SIG-M5 (cell line): Measurements from ENCODE around the gene PAQR4.
A peak's percentile ranks its signal among the peaks of the same experiment; 100 is the strongest.

Experiments
- DNase-seq: peaks from one replicate; lab custom pipeline; 2025; lab: John Stamatoyannopoulos, UW

PAQR4 gene

GRCh38 chr16:2980227-2981176 is 11.4 kb downstream of the PAQR4 start, which contains the start of gene PKMYT1:
Gene PKMYT1, minus strand, starts transcription at chr16:2980446. Its CDS starts 789 bp downstream, at chr16:2979657.
- DNase-seq = no peak

DNA sequence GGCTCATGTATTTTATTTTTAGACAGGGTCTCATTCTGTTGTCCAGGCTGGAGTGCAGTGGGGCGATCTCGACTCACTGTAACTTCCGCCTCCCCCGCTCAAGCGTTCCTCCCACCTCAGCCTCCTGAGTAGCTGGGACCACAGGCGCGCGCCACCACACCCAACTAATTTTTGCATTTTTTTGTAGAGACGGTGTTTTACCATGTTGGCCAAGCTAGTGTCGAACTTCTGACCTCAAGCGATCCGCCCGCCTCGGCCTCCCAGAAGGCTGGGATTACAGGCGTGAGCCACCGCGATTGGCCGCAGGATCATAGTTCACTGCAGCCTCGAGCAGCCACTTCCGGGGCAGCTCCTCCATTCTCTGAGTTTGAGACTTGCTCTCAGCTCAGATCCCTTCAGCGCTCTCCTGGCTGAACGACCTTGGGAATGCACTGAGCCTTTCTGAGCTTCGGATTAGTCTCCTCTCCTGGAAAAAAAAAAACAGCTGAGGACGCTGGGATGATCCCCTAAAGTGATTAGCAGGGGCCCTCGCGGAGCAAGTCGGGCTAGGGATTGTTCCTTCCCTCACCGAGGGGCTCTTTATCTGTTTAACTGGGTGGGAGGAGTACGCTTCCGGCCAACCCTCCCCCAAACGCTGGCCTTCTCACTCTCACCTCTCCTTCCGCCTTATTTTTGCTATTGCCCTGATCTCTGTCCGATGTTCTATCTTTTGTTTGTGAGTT is 12.2 kb downstream of the PAQR4 start:
- DNase-seq = no peak

DNA sequence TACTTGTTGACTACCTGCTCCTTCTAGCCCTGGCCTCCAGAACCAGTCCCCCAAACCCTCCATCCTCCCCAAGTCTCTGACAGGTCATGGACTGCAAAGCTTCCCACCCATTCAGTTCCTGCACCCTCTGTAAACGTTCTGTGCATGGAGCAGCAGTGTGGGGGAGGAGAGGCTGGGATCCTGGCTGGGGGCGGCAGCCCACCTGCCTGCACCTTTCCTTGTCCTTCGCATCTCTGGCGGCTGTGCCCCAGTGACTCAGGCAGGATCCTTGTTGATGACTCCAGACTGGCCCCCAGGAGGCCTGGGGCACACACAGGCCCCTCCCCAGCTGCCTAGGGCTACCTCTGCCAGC is 12.7 kb downstream of the PAQR4 start:
- DNase-seq = no peak

DNA sequence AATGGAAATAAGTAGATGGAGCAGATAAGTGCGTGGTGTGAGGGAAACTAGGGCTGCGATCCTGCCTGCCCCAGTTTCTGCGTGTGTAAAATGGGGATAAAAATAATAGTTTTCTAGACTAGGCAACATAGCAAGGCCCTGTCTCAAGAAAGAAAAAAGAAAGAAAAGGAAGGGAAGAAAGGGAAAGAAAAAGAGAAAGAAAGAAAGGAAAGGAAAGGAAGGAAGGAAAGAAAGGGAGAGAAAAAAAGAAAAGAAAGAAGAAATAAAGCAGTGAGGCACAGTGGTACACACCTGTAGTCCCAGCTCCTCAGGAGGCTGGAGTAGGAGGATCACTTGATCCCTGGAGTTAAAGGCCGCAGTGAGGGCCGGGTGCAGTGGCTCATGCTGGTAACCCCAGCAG is 13.3 kb downstream of the PAQR4 start:
- DNase-seq = no peak

DNA sequence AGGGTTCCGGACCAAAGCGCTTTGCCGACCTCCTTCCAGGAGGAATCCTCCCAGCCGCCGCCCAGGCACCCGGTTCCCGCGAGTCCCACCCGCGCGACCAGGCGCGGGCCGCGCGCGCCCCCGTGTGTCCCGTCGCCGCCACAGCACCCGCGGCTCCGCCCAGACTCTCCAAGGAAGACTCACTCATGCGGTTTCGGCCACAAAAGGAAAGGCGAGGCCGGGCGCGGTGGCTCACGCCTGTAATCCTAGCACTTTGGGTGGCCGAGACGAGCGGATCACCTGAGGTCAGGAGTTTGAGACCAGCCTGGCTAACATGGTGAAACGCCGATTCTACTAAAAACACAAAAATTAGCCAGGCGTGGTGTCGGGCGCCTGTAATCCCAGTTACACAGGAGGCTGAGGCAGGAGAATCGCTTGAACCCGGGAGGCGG is 14.6 kb downstream of the PAQR4 start:
- DNase-seq = no peak

DNA sequence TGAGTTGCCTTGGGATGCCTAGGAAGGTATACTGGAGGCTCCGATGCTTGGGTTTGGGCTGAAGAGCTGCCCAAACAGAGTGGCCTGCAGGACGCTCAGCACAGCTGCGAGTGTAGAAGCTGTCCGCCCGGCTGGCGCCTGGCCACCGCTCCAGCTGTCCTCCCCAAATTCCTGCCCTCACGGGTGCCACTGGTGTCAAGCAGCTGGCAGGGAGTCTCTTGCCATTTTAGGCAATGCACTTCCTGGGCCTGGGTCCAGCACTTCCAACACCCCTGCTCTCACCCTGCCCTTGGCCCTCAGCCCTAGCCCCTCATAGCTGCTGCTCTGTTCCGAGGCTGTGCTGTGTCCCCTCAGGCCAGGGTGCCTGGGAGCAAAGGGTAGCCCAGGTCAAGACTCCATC is 16.3 kb downstream of the PAQR4 start:
- DNase-seq = no peak

GRCh38 chr16:2985893-2986355 is 16.8 kb downstream of the PAQR4 start:
- DNase-seq = no peak

DNA sequence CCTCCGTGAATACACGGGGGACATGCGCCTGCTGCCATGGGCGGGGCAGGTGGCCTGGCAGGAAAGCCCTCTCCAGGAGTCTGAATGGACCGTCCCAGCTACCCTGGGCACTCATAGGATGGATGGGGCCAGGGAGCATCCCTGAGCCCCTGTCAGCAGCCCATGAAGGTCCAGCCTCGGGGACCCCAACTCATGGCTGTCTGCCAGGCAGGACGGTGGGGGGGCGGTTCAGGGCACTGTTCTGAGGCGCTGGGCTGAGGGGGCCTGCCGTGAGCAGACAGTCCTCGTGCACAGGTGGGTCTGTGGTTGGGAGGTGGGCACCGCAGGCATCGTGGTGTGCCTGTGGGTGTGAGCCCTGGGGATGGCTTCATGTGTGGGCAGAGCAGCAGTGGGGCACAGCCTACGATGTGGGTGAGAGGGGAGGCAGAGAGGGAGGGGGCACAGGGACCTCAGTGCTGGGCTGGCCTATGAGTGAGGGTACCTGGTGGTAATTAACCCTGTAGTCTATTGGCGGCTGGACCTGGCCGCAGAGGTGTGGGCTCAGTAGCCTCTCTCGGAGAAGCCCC is 17.6 kb downstream of the PAQR4 start:
- DNase-seq = no peak

DNA sequence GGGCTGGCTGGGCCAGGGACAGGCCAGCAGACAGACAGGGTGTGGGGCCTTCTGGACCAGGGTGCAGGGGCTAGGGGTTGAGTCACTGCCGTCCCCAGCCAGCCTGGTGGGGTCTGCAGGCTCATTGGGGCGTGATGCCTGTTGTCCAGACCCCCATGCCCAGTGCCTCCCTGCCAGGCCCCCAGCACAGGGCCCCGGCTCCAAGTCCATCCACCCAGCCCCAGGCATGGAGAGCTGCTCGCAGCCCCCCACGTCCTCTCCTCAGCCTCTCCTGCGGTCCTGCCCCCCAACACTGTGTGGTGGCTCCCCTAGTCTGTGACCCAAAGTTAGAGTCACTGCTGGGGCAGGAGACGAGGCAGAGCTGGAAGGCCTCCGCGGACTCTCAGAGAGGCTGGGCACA is 18.1 kb downstream of the PAQR4 start:
- DNase-seq = no peak

GRCh38 chr16:2987833-2988232 is 18.7 kb downstream of the PAQR4 start:
- DNase-seq = no peak

DNA sequence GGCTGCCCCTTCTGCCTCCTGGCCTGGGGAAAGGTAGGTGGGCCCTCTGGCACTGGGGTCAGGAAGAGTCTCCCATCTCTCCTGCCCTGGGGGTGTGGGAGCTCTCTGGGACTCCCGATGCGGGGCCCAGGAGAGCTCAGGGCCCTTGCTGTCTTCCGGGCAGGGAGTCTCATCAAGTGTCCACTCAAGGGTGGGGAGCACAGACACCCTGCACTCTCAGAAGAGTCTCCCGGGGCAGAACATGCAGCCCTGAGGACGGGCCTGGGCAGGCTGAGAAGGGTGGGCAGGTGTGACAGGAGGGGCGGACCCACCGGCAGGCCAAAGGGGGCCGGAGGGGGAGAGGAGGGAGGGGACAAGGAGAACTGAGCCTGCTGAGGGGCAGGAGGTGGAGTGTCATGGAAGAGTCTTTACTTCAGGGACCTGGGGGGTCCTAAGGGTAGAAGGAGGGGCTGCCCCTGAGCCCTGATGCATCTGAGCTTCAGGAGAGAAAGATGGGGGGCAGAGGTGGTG is 19.5 kb downstream of the PAQR4 start:
- no peak for DNase-seq

DNA sequence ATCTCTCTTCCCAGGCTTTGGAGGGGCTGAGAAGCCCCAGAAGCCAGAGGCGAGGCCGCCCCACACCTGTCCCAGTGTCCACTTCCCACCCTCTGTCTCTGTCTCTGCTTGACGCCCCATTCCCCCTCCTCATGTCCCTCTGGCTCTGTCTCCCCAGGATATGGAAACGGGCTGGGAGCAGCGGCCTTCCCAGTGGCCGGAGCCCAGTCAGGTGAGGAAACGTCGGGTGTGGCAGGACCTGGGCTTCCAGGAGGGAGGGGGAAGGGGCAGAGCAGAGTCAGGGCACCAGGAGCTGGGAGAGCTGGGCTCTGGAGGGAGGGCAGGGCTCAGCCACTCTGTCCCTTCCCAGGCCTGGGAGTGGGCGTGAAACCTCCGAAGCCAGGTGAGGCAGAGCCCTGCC is 21.7 kb downstream of the PAQR4 start:
- no peak for DNase-seq

DNA sequence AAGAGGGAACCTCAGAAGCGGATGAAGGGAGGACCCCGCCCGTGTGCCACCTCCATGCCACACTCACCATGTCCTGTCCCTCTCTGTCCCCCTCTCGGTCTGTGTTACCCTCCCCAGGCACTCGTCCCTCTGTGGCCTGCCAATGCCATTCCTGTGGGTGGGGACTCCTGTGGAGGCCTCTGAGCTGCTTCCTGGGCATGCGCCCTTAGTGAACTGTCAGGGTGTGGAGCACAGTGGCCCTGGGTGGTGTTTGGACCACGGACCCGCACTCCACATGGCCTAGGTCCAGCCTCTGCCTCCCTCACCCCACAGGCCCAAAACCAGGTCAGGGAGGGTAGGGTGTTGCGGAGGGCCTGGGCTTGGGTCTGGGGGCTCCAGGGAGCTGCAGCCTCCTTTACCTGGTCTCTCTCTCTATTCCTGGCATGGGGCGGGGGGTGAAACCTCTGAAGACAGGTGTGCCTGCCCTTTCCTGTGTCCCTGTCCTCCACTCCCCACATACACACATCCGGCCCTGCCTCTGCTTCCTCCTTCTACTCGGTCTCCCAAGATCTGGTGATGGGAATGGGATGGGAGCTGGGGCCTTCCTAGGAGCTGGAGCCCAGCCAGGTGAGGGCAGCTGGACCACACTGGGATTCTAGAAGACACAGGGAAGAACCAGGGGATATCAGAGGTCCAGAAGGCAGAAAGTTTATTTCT is 22.6 kb downstream of the PAQR4 start:
- no peak for DNase-seq

- no peak for DNase-seq
These were observed 23.4 kb downstream of the PAQR4 start for GRCh38 chr16:2992383-2993081.

- no peak for DNase-seq
These were observed 27.1 kb downstream of the PAQR4 start for GRCh38 chr16:2996298-2996697.

- DNase-seq = no peak
These were observed 30.8 kb downstream of the PAQR4 start for GRCh38 chr16:2999929-3000328.

- no peak for DNase-seq
These were observed 31.4 kb downstream of the PAQR4 start for GRCh38 chr16:3000540-3000939.

- no peak for DNase-seq
These were observed 32.2 kb downstream of the PAQR4 start for GRCh38 chr16:3001316-3001715.

- DNase-seq = peak; percentile 80
These were observed 34.6 kb downstream of the PAQR4 start for GRCh38 chr16:3003582-3004270.

GRCh38 chr16:3004319-3004718 is 35.2 kb downstream of the PAQR4 start:
- no peak for DNase-seq
